AG20443 (cell line): ENCODE results near the gene LIPC.

Source experiments
- DNase-seq: peaks from one replicate; pipeline ENCODE4 v3.0.0; 2012; ENCODE audit warnings: low spot score, mixed read lengths

LIPC gene

DNA sequence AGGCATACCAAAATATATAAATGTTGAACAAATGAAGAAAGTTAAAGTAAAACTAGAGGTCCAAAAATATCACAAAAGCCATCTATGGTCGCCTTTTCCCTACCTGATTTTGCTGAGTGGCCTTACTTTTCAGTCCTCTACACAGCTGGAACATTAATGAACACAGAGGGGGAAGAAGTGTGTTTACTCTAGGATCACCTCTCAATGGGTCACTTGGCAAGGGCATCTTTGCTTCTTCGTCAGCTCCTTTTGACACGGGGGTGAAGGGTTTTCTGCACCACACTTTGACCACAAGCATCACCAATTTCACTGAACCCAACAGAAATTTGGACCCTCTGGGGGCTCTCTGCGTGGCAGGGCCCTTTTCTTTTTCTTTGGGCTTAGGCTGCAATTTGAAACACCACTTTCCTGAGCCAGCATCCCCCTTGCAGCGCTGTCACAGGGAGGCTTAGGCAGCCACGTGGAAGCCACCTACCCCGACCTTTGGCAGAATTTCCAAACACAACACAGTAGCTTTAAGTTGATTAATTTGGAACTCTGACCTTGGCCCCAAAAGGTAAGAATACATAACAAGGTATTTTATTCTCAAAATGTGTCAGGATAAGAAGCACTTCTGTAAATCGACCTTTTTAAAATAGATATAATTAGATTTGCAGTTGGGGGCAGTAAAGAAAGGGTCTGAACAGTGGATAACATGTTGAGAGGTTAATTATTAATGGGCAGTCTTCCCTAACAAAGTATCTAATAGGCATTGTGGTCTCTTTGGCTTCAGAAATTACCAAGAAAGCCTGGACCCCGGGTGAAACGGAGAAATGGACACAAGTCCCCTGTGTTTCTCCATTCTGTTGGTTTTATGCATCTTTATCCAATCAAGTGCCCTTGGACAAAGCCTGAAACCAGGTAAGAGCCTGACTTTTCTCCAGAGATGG lies at the start of gene LIPC:
Gene LIPC (plus strand): TSS at position 771 of the 929 bp plus-strand sequence. CDS start 42 bp downstream, at position 813.
- DNase-seq: no peak

DNA sequence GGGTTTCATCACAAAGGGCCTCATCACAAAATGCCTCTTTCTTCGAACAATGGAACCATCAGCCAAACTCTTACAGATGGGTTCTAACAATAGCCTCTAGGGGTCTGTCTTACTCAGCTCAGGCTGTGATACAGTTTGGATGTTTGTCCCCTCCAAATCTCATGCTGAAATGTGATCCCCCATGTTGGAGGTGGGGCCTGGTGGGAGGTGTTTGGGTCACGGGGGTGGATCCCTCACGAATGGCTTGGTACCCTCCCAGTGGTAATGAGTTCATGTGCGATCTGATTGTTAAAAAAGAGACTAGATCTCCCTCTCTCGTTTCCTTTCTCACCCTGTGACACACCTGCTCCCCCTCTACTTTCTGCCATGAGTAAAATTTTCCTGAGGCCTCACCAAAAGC lies 47.9 kb upstream of the LIPC start:
- DNase-seq: no peak

DNA sequence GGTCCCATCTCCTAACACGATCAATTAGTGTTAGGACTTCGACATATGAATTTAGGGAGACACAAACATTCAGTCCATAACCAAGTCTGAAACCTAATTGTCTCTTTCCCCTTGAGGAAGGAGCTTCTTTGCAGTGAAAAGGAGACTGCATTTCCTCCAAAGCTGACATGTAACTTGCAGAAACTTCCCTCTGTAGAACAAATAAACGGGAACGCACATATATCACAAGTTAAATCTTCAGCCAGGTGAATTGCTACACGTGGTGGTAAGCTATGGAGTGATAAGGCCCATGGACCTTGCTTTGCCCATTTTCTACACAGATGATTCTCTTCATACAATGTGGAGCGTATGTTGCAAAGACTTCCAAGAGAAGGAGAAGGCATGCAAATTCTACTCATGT lies 47.1 kb upstream of the LIPC start:
- no peak for DNase-seq

DNA sequence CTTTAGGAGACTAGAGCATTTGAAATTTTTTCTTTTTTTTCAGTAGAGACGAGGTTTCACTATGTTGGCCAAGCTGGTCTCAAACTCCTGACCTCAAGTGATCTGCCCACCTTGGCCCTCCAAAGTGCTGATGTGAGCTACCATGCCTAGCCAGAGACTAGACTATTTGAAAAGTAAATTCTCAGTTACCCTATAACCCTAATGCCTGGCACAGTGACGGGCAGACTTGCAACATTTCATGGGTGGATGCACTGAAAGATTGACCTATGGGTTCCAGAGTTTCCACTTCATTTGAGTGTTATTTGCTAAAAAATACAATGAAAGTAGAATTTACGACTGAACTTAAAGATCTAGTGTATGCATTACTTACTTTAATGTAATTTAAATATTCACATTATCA lies 45.7 kb upstream of the LIPC start:
- no peak for DNase-seq

DNA sequence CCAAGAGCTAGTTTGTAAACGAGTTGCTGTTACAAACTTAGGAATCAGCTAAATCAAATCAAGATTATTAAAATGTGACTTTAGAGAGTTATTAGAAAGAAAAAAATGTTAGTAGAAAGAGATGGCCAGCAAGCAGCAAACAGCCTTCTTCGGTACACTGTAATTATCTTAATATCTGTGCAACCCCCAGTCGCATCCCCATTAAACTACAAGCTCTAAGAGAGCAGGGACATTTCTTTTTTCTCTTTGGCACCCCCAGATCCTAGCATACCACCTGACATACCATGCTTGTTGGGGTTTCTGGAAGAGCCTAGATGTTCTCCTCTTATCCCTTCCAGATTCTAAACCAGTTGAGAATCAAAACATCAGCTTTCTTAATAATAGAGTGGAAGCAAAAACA lies 45.1 kb upstream of the LIPC start:
- no peak for DNase-seq

DNA sequence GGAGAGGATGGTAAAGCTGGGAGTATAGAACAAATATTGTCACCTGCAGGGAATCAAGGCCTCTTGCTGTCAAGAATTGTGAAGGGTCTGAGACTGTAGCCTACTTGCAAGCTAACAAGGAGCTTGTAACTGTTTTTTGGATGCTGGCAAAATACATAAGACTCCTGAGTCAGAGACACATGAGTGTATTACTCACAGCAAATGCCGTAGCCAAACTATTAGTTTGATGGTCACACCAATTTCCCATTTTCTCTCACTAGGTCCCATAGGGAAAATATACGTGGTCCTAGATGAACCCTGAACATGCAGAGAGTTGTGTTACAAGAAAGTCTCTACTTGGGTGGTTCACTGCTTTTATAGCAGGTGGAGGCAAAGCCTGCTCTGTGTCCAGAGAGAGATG lies 44.7 kb upstream of the LIPC start:
- DNase-seq: peak; percentile 66

DNA sequence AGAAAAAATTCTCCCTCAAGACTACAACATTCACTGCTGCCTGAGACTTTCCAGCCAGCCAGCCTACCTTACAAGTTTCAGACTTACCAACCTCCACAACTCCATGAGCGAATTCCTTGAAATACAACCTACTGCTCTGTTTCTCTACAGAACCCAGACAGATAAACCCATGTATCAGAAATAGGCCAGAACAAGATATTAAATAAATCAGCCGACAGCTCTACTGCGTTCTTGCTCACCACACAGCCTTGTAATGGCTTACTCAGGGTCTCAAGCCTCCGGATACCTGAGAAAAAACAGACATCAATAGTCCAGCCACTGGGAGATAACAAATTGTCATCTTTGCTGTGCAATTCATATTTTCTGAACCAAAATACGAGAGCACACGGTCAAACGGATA lies 43.6 kb upstream of the LIPC start:
- no peak for DNase-seq

DNA sequence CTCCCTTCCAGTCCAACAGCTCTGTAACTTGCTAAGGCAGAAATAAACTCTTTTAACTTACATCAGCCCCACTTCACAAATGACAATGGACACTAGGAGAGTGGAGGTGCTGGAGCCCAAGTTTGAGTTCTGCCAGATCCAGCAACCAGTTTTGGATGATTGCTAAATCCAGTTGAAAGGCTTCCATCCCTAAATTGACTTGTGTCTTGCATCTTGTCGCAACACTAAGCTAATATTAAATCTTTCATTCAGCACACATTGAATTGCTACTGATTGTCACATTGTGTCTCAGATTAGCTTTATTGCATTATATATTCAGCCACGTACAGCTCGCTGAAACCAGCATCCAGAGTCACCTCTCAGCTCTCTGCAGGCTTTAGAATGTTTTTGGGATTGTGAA lies 41.7 kb upstream of the LIPC start:
- no peak for DNase-seq

DNA sequence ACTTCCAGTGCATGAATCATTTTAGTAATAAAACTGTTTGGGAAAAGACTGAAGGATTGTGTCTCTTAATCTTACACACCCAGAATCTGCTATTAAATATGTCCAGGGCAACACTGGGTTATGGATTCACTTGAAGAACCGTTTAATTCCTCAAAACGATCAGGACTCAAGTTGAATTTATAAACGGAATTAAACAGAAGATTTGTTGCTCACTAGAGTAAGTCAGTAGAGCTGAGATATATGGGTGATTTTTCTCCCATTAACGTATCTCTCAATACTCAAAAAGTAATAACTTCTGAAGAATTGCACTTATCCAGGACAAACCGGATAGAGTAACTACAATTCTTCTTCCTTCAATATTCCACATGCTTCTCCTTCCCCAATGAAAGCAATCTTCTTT lies 41.1 kb upstream of the LIPC start:
- no peak for DNase-seq

DNA sequence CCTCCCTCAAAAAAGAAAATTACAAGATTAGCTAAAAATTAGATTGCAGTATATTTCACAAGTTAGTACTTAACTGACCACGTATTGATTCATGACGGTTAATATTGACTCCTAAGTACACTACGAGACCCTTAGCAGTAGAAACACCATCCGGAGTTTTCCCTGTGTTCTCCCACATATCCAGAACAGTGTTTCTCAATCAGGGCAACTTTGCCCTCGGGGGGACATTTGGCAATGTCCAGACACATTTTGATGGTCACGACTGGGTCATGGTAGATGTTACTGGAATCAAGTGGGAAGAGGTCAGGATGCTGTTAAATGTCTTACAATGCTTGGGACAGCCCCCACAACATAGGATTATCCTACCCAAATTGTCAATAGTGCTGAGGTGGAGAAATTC lies 40.7 kb upstream of the LIPC start:
- no peak for DNase-seq

DNA sequence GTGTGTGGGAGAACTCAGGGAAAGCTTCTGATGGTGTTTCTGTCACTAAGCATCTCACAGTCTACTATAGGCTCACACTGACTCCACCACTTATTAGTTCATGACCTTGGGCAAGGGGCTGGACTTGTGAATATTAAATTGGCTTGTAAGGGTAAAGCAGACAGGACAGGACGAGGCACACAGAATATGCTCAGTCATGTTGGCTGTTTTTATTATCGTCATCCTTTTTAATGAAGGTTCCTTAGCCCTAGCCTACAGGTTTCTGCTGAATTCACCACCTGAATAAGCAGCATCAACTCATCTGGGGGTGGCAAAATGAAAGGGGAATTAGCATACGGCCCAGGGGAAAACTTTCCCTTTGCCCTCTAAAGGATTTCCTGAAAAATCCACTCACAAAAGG lies 39.6 kb upstream of the LIPC start:
- DNase-seq: no peak

DNA sequence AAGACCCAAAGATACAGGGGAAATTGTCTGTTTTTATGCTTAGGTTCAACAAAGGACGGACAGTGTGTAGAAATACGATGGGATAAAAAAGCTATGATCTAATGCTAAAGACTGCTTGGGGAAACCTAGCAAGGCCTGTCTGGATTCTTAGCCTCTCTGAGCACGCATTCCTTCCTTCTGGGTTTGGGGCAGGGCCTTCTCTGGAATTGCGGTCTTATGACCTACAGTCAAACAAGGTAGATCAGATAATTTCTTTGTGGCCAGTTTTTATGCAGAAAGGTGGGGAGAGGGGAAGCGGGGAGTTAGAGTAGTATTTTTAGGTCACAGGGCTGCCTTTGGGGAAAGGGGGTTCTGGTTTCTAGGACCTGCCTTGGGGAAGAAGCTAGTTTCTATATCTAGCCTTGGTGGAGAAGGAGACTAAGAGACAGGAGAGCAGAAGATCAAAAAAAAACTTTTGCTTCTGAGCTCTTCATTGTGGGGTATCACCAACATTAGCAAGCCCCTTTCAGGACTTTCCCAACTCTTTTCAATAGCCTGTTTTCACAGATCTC lies 39.1 kb upstream of the LIPC start:
- DNase-seq: no peak

DNA sequence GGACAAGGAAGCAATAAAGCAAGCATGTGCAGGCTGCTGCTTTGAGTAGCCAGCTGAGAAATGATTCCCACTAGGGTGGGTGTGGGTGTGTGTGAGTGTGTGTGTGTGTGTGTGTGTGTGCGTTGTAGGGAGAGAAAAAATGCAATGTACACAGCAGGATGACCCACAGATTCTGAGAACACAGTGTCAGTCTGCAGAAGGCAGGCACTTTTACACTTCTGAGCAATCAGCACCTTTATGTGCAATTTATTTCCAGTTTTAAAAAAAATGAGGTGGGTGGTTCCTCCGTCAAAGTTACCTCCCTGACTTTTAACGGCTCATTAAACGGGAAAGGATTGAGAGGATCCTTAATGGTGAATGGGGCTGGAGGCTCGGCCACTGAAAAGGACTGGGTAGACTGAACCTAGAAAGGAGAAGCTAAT lies 38.5 kb upstream of the LIPC start:
- DNase-seq: no peak

DNA sequence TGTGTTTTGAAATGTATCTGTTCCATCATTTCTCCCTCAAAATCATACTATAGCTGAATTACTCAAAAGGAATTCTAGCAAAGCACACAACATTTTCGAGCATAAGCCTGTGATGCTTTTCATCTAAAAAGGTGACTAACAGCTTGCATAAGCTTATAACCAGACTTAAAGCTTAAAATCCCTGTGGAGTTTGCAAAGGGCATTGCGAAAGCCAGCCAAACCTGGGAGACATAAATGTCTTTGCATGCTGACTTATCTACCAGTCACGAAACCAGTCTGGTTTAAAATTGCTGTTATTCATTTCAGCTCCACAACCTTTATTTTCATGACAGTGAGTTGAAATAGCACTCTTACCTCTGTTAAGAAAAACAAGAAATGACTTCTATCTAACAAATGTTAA lies 35.6 kb upstream of the LIPC start:
- peak; percentile 53 for DNase-seq

DNA sequence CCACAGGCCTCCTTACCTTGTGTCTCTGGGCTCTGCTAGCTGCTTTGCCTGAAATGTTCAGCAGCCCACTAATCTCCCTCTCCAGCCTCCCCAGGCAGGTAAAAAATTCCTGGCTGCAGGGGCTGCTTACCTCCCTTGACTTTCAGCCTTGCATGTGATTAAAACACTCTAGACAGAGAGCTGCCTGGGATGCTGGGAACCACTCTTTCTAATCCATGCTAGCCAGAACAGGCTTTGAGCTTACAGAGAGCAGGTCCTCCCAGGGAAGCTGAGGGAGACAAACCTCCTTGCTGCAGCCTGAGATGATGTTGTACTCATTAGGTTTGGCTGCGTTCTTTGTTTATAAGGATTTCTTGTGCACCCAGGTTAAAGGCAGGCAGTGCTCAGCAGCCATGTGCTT lies 33.7 kb upstream of the LIPC start:
- DNase-seq: no peak

DNA sequence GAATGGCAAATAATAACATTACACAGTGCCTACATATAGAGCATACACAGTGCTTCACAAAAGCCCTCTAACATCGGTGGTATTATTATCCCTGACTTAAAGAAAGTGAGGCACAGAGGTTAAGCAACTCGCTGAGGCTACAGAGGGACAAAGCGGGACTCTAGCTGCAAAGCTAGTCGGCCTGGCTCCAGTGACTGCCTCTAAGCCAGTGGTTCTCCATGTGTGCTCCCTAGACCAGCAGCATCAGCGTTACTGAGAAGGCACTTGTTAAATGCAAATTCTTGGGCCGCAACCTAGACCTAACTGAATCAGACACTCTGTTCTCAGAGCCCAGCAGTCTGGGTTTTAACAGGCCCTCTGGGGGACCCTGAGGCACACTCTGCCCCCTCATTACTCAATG lies 33.1 kb upstream of the LIPC start:
- DNase-seq: no peak

DNA sequence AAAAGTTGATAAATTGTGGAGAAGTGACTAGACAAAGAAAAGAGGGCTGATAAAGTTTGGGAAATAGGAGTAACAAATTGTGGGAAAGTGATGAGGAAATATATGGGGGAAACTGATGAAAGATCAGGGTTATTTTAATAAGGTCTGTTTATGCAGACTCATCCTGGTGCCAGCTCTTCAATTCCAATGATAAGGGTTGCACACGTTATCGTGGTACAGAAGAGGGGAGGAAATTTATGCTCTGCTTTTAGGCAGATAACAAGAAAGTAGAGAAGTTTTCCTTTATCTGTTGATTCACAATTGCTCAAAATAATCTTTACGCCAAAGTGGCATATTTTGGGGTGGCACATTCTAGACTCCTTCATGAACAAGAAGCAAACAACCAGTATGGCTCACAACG lies 32.1 kb upstream of the LIPC start:
- no peak for DNase-seq

DNA sequence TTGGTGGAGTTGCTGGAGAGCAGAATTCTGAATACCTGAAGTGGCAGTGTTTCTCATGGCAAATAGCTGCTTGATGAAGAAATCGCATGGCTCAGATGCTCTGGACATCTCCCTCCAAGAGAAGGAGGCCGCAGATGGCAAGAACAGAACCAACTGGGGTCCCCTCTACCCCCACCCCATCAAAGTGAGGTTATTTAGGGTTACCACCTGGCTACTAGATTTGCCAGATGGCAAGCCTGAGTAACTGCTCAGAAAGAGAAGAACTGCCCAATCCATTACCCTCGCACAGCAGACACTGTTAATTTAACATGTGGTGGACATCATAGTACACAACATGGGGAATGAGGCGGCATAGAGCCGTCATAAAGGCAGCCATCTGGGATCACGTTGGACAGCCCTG lies 30.5 kb upstream of the LIPC start:
- DNase-seq: no peak

DNA sequence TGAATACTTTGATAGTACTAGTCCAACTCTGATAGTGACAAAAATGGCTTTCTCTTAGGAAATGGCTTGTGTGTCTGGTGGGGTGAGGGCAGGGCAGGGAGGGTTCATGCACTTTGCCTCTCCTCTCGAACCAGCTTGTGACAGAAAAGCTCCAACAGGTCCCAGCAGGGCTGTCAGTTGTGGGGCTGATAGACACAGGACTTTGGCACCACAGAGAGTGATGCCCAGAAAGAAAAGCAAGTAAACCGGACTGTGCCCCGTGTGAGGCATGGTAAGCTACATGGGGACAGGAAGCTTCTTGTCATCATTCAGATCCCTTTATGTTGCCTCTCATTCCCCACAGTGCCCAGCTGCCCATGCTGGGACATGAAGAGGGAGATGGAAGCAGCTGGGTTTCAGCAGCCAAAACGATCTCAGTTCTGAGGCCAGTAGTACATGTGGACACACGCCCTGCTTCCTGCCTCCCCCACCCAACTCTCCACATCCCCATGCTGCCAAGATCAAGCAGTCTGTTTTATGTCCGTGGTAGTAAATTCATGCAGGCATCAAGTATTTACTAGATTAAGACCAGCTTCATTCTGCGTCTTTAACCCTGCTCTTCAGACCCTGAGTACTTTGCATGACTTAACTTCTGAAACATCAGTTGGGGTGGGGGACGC lies 29.7 kb upstream of the LIPC start:
- DNase-seq: peak; percentile 32

DNA sequence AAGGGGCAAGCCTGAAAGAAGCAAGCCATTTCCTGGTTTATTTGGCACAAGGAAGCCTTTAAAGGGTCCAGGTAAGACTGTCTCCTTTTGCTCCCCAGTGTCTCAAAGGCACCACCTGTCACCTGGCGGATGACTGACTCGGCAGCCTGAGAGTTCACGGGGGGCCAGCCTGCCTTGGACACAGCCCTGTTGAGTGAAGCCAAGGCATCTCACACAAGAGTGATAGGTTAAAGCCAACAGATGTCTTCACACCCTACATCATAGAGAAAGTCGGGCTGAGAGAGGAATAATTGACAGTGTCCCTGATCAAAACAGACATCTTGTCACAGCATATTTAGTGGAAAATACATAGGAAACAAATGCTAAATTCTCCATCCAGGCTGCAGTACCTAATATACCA lies 28.2 kb upstream of the LIPC start:
- no peak for DNase-seq

DNA sequence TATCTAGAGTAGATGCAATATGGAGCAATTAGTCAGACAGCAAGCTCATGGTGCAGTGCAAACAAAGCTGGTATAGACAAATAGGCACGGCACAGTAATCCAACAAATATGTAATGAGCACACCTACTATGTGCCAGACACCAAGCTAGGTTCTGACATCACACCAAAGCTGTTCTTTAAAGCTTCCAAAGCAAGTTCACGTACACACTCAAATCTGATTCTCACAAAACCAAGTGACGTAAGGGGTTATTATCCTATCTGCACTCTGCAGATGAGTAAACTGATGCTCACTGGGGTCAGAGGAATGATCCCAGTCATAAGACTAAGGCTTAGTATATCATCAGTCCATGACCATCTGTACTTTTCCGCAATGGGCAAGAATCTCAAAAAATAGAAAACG lies 27.8 kb upstream of the LIPC start:
- no peak for DNase-seq

DNA sequence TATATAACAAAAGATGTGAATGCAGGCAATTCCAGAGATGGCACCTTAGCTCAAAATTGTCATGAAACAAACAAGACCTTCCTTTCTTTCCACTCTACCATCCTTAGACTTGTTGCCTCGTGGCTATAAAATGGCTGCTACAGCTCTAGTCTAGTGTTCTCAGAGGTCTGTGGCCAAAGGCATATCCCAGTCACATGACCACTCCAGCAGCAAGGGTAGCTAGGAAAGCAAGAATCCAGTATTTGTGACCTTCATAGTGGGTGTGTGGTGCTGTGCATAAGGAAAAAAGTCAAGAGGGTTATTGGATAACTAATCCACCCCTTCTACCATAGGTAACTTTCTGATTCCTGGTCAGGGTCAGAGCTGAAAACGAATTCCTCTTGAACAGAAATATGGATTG lies 27.1 kb upstream of the LIPC start:
- DNase-seq: no peak

DNA sequence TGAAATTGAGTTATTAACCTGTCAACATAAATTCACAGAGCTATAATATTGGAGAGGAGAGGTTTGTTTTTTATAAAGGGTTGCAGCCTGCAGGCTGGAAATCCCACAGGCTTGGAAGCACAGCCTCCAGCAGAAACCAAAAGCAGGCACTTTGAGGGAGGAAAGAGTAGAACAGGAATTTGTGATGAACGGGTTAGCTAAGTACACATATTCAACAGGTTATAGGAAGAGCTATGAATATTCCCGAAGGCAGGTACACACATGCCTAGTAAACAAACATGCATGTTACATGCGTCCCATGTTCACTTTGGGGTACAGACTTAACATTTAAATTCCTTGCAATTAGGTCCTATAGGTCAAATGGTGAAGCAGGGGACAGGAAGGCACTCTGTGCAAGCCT lies 25.9 kb upstream of the LIPC start:
- DNase-seq: no peak
